ENCODE data around the gene LAMB1. TPM values are rescaled to one million over a fixed set of nuclear protein-coding genes. Genes with fewer than 3 reads are reported as not detected.

Gene LAMB1
- total and polyA plus RNA-seq, 2 of the 13 experiments (the other 11 are each of a cell fraction or from before 2014, with no cell fraction given): 109 to 124 TPM

- TF ChIP-seq CSRNP2 (CRISPR knock-in tag; conservative IDR thresholded peaks at IDR 0.05; ENCODE audit: low read depth): no peak
- no peak for TF ChIP-seq NCOA5 (CRISPR knock-in tag; IDR thresholded peaks at IDR 0.05)
- no peak for TF ChIP-seq GZF1 (CRISPR knock-in tag; IDR thresholded peaks at IDR 0.05)
- TF ChIP-seq ZGPAT (CRISPR knock-in tag; IDR thresholded peaks at IDR 0.05): peak; percentile 74
- no peak for TF ChIP-seq TAF1 (CRISPR knock-in tag; IDR thresholded peaks at IDR 0.05)
- no peak for TF ChIP-seq AKNA (CRISPR knock-in tag; IDR thresholded peaks at IDR 0.05; ENCODE audit: borderline replicate concordance)
- TF ChIP-seq ZSCAN5A (CRISPR knock-in tag; IDR thresholded peaks at IDR 0.05; ENCODE audit: borderline replicate concordance): no peak
- TF ChIP-seq ZNF646 (CRISPR knock-in tag; IDR thresholded peaks at IDR 0.05): no peak
- TF ChIP-seq MTA3 (CRISPR knock-in tag; IDR thresholded peaks at IDR 0.05): no peak
These were observed 31.6 kb upstream of the LAMB1 start (continued) for GRCh38 chr7:108034586-108034985.

Data from HepG2 (cell line).